Activated naive CD4-positive, alpha-beta T cell treated with anti-CD3 and anti-CD28 coated beads, Interleukin-2, amount 50 U/mL, for 24 hours (primary cell): Measurements from ENCODE around the gene HEXIM1.

ENCODE experiments used
- H3K27ac Mint-ChIP-seq: one replicate; pipeline ENCODE4 v1.8.0; 2021; ENCODE audit warnings: mild to moderate bottlenecking, mixed read lengths
- H3K27me3 Mint-ChIP-seq: one replicate; pipeline ENCODE4 v1.8.0; 2021; ENCODE audit warnings: mixed read lengths
- H3K36me3 Mint-ChIP-seq: one replicate; pipeline ENCODE4 v1.8.0; 2021; ENCODE audit warnings: mixed read lengths
- H3K4me1 Mint-ChIP-seq: one replicate; pipeline ENCODE4 v1.8.0; 2021; ENCODE audit warnings: mixed read lengths
- H3K4me3 Mint-ChIP-seq: one replicate; pipeline ENCODE4 v1.8.0; 2021; ENCODE audit warnings: mild to moderate bottlenecking, mixed read lengths
- H3K9me3 Mint-ChIP-seq: one replicate; pipeline ENCODE4 v1.8.0; 2021; ENCODE audit warnings: mixed read lengths

HEXIM1 gene

GRCh38 chr17:45146592-45146889 is 1.7 kb upstream of the HEXIM1 start:
- H3K27me3 Mint-ChIP-seq = no peaks in the 10 kb centered on the region
- peak overlapping the region; percentile 96 for H3K27ac Mint-ChIP-seq
- peaks cover 52% of the 10 kb centered on the region for H3K4me1 Mint-ChIP-seq
- peak overlapping the region; percentile 98 for H3K4me3 Mint-ChIP-seq
- no peaks in the 10 kb centered on the region for H3K9me3 Mint-ChIP-seq
- H3K36me3 Mint-ChIP-seq = peaks cover 3% of the 10 kb centered on the region

GRCh38 chr17:45146890-45147580 is 1.2 kb upstream of the HEXIM1 start:
- no peaks in the 10 kb centered on the region for H3K27me3 Mint-ChIP-seq
- peaks cover 52% of the 10 kb centered on the region for H3K4me1 Mint-ChIP-seq
- H3K4me3 Mint-ChIP-seq = peak overlapping the region; percentile 98
- peaks cover 3% of the 10 kb centered on the region for H3K36me3 Mint-ChIP-seq
- no peaks in the 10 kb centered on the region for H3K9me3 Mint-ChIP-seq
- peak overlapping the region; percentile 100 for H3K27ac Mint-ChIP-seq

GRCh38 chr17:45147581-45148182 is 593 bp upstream of the HEXIM1 start:
- peaks cover 52% of the 10 kb centered on the region for H3K4me1 Mint-ChIP-seq
- H3K27ac Mint-ChIP-seq = peak overlapping the region; percentile 100
- no peaks in the 10 kb centered on the region for H3K9me3 Mint-ChIP-seq
- H3K27me3 Mint-ChIP-seq = no peaks in the 10 kb centered on the region
- peak overlapping the region; percentile 98 for H3K4me3 Mint-ChIP-seq
- H3K36me3 Mint-ChIP-seq = peaks cover 3% of the 10 kb centered on the region

DNA sequence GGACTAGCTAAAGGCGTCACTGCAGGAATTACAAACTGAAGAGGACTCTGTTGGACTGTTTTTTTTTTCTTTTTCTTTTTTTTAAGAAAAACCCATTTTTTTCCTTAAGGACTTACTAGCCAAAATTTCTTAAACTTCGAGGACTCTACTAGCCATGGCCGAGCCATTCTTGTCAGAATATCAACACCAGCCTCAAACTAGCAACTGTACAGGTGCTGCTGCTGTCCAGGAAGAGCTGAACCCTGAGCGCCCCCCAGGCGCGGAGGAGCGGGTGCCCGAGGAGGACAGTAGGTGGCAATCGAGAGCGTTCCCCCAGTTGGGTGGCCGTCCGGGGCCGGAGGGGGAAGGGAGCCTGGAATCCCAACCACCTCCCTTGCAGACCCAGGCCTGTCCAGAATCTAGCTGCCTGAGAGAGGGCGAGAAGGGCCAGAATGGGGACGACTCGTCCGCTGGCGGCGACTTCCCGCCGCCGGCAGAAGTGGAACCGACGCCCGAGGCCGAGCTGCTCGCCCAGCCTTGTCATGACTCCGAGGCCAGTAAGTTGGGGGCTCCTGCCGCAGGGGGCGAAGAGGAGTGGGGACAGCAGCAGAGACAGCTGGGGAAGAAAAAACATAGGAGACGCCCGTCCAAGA is 878 bp downstream of the HEXIM1 start:
- Mint-ChIP-seq H3K27me3 (no peaks in the 10 kb centered on the region), H3K27ac (peak overlapping the region; percentile 100), H3K4me1 (peaks cover 48% of the 10 kb centered on the region), H3K9me3 (no peaks in the 10 kb centered on the region), H3K36me3 (peaks cover 3% of the 10 kb centered on the region), H3K4me3 (peak overlapping the region; percentile 98)

DNA sequence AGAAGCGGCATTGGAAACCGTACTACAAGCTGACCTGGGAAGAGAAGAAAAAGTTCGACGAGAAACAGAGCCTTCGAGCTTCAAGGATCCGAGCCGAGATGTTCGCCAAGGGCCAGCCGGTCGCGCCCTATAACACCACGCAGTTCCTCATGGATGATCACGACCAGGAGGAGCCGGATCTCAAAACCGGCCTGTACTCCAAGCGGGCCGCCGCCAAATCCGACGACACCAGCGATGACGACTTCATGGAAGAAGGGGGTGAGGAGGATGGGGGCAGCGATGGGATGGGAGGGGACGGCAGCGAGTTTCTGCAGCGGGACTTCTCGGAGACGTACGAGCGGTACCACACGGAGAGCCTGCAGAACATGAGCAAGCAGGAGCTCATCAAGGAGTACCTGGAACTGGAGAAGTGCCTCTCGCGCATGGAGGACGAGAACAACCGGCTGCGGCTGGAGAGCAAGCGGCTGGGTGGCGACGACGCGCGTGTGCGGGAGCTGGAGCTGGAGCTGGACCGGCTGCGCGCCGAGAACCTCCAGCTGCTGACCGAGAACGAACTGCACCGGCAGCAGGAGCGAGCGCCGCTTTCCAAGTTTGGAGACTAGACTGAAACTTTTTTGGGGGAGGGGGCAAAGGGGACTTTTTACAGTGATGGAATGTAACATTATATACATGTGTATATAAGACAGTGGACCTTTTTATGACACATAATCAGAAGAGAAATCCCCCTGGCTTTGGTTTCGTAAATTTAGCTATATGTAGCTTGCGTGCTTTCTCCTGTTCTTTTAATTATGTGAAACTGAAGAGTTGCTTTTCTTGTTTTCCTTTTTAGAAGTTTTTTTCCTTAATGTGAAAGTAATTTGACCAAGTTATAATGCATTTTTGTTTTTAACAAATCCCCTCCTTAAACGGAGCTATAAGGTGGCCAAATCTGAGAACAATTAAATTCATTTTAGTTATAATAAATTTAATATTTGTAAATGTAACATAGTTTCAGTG is 1.7 kb downstream of the HEXIM1 start:
- Mint-ChIP-seq H3K27me3 (no peaks in the 10 kb centered on the region), H3K36me3 (peaks cover 3% of the 10 kb centered on the region), H3K9me3 (no peaks in the 10 kb centered on the region), H3K4me3 (peak overlapping the region; percentile 98), H3K4me1 (peaks cover 46% of the 10 kb centered on the region), H3K27ac (peak overlapping the region; percentile 86)

DNA sequence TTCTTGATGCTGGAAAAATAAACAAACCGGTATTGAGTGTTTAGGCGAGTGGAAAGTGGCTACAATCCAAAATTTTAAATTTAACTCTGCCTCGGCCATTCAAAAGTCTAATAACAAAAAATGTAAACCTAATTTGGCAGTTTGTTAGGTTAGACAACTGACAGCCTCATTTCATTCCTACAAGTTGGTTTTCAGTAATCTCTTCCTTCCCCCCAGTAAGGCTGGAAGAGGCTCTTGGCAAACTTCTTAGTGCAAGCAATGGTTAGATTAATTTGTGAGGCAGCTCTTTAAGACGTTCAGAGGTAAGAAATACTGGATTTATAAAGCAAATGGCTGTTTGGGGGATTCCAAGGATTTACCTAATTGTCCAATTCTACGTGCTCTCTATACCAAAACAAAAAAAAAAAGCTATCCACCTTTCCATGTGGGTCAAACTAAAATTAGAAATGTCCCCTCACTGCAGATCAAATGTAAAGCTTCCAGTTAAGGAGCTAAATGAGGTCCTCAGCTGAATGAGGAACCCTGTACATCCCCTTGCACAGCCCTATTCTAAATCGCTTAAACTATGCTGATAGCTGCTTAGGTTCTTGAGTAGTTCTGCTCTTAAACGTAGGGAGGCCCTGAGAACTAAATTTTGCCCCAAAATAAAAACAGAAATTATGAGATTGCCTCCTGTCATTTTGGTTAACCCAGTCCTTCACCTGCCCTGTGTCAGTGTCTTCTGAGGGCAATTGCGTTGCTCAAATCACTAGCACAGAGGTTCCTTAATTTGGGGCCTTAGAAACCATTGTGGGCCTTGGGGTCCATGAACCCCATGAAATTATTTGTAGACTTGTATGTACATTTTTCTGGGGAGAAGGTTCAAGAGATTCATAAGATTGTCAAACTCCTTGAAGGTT is 2.9 kb downstream of the HEXIM1 start:
- Mint-ChIP-seq H3K9me3 (no peaks in the 10 kb centered on the region), H3K4me3 (peak overlapping the region; percentile 98), H3K27ac (peak overlapping the region; percentile 86), H3K36me3 (peaks cover 3% of the 10 kb centered on the region), H3K4me1 (peaks cover 44% of the 10 kb centered on the region), H3K27me3 (no peaks in the 10 kb centered on the region)

- peaks cover 3% of the 10 kb centered on the region for H3K36me3 Mint-ChIP-seq
- H3K9me3 Mint-ChIP-seq = no peaks in the 10 kb centered on the region
- peak overlapping the region; percentile 15 for H3K4me3 Mint-ChIP-seq
- peaks cover 53% of the 10 kb centered on the region for H3K4me1 Mint-ChIP-seq
- no peaks in the 10 kb centered on the region for H3K27me3 Mint-ChIP-seq
- no peak overlapping the region for H3K27ac Mint-ChIP-seq
Measured at GRCh38 chr17:45155029-45155428, 6.8 kb downstream of the HEXIM1 start.

DNA sequence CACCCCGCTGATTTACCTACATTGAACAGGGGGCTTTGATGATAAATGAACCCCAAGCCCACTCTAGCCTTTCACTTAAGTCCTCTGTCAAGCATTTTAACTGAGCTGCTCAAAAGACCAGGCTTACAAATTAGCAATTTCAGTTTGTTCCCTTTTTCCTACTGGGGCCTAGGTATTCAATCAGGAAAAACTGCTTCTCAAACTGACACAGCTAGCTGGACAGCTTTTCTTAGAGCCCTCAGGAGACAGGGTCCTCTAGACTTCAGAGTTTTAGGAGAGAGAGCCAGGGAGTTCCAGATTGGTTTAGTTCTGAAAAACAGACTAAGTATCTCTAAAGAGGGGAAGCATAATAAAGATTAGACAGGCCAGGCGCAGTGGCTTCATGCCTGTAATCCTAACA is 7.2 kb downstream of the HEXIM1 start:
- H3K36me3 Mint-ChIP-seq = peaks cover 3% of the 10 kb centered on the region
- peak overlapping the region; percentile 76 for H3K27ac Mint-ChIP-seq
- peak overlapping the region; percentile 15 for H3K4me3 Mint-ChIP-seq
- peaks cover 52% of the 10 kb centered on the region for H3K4me1 Mint-ChIP-seq
- H3K9me3 Mint-ChIP-seq = no peaks in the 10 kb centered on the region
- H3K27me3 Mint-ChIP-seq = no peaks in the 10 kb centered on the region

DNA sequence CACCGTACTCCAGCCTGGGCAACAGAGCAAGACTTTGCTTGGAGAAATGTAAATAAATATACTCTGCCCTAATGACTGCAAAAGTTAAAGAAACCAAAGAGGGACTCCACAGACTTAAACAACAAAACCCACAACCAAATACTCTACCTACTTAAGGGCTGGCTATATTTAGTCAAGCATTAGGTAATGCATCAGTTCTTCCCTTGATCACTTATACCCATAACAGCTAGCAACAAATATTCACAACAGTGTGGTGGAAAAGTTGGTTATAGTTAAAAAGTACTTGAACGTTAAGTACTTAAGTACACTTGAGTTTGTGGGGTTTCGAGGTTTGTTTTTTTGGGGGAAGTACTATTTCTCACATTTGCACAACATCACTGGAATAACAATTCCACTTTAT is 8.0 kb downstream of the HEXIM1 start:
- H3K4me1 Mint-ChIP-seq = peaks cover 47% of the 10 kb centered on the region
- no peaks in the 10 kb centered on the region for H3K27me3 Mint-ChIP-seq
- no peaks in the 10 kb centered on the region for H3K9me3 Mint-ChIP-seq
- H3K27ac Mint-ChIP-seq = peak overlapping the region; percentile 12
- H3K36me3 Mint-ChIP-seq = peaks cover 3% of the 10 kb centered on the region
- H3K4me3 Mint-ChIP-seq = no peak overlapping the region

DNA sequence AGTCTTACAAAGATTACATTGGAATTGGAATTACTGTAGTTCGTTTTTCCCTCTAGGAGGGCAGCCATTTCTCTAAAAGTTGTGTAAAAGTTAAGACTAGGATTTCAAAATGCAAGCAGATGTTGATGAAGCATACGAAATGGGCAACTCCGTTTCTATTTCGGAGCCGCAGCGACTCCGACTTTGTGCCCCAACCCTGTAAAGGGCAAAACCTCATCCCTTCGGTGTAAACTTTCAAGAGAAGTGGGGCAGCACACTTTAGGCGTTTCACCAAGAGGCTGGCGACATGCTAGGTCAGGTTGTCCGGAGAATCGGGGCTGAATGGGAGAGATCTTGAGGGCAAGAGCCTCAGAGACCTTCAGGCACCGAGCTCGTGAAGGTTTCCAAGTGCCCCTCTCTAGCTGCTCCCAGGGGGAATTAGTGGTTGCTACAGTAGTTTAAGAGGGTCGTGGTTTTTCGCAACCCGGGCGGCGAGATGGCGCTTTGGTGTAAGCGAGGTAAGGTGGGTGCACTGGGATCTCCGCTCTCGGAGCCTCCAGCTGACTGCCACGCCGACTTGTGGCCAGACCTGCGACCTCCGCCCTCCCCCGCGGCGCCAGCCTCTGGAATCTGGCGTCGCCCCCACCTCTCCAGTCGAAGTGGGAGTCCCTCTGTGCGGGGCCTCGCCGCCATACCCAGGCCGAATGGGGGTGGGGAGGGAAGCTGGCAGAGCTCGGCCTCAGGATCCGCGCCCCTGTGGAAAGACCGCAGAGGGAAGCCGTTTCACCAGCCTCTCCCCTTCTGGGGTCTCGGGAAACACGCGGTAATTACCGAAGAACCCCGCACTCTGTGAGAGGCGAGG is 12.4 kb downstream of the HEXIM1 start:
- H3K4me1 Mint-ChIP-seq = peaks cover 41% of the 10 kb centered on the region
- peaks cover 3% of the 10 kb centered on the region for H3K36me3 Mint-ChIP-seq
- H3K4me3 Mint-ChIP-seq = peak overlapping the region; percentile 98
- peak overlapping the region; percentile 99 for H3K27ac Mint-ChIP-seq
- no peaks in the 10 kb centered on the region for H3K27me3 Mint-ChIP-seq
- H3K9me3 Mint-ChIP-seq = no peaks in the 10 kb centered on the region

GRCh38 chr17:45161288-45162024 is 13.2 kb downstream of the HEXIM1 start, which contains the start of gene HEXIM2:
TSS of gene HEXIM2 (plus strand) at chr17:45161875. CDS start at chr17:45162794, 919 bp downstream.
- H3K9me3 Mint-ChIP-seq = no peaks in the 10 kb centered on the region
- H3K36me3 Mint-ChIP-seq = peaks cover 3% of the 10 kb centered on the region
- H3K4me1 Mint-ChIP-seq = peaks cover 33% of the 10 kb centered on the region
- H3K4me3 Mint-ChIP-seq = peak within 1 kb of the TSS; percentile 98
- H3K27me3 Mint-ChIP-seq = no peaks in the 10 kb centered on the region
- peak within 1 kb of the TSS; percentile 99 for H3K27ac Mint-ChIP-seq

- Mint-ChIP-seq H3K4me1 (peaks cover 32% of the 10 kb centered on the region), H3K27me3 (no peaks in the 10 kb centered on the region), H3K36me3 (peaks cover 3% of the 10 kb centered on the region), H3K27ac (no peak overlapping the region), H3K4me3 (peak overlapping the region; percentile 98), H3K9me3 (no peaks in the 10 kb centered on the region)
Measured at GRCh38 chr17:45162025-45162687, 13.9 kb downstream of the HEXIM1 start.

DNA sequence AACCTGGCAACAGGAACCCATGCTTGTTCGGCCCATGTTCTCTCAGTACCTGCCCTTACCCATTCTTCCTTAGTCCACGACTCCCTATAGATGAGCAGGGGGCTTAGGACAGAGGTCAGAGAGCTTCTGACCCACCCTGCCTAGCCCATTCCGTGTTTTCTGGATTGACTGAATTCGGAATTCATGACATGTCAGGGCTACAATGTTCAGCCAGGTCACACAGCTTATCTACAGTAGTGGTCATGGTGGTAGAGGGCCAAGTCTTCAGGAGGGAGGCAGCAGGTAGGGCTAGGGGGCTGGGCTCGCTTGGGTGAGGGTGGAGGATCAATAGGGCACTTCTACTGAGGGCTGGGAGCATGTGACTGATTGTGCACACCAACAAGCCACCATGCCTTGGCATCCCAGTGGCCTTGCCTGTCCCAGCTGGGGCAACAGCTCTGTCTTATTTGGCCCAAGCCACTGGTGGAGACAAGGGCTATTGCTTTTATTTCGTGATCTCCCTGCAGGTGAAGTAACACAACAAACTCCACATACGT is 16.5 kb downstream of the HEXIM1 start:
- Mint-ChIP-seq H3K27me3 (no peaks in the 10 kb centered on the region), H3K4me3 (no peak overlapping the region), H3K4me1 (peaks cover 10% of the 10 kb centered on the region), H3K36me3 (no peaks in the 10 kb centered on the region), H3K9me3 (no peaks in the 10 kb centered on the region), H3K27ac (peak overlapping the region; percentile 4)
